HG03378 (cell line): Measurements from ENCODE around the gene PON2.

Experiments
- ATAC-seq: cut with Tn5 transposase; IDR thresholded peaks from one replicate; pipeline ENCODE4 v1.9.1; 2021; ENCODE audit warnings: mild to moderate bottlenecking, moderate library complexity; ENCODE audit not compliant: unreplicated experiment

Gene PON2

GRCh38 chr7:95446618-95447017, 11.8 kb upstream of the PON2 start:
- ATAC-seq, result no peak

GRCh38 chr7:95444796-95445195, 10.0 kb upstream of the PON2 start:
- no peak for ATAC-seq

DNA sequence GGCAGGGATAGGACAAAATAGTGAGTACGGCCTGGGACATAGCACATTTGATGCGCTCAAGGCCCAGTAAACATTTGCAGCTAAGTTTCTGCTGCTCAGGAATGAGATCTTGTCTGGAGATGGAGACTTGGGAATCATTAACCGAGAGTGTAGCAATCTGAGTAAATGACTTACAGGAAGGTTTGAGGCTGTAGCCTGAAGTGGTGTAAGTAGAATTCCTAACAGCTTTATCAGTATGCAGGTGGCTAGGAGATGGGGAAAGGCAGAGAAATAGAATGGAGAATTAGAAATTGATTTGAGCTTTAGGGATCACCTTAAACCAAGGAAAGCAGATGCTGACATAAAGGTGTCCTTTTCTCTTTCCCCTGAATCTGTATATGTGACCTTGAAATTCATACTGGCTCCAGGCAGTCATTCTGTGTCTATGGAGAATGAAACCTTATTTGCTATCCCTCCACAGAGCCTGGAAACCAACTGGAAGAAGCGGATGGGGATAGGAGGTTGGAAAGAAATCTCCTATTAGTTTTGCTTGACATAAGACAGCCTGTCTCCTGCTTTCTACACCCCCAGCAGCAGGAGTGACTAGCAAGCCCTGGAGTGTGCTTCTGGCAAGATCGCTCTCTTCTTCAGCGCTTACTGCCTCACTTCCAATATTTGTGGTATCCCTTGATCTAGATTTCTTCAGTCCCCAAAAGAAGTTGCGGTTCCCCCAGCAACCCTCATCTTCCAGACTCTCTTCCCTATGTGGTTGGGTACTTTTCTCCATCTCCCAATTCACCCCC, 6.4 kb upstream of the PON2 start:
- ATAC-seq, result no peak

- no peak for ATAC-seq
These were observed 5.7 kb upstream of the PON2 start for GRCh38 chr7:95440394-95441038.

GRCh38 chr7:95436407-95436806, 1.6 kb upstream of the PON2 start:
- no peak for ATAC-seq

DNA sequence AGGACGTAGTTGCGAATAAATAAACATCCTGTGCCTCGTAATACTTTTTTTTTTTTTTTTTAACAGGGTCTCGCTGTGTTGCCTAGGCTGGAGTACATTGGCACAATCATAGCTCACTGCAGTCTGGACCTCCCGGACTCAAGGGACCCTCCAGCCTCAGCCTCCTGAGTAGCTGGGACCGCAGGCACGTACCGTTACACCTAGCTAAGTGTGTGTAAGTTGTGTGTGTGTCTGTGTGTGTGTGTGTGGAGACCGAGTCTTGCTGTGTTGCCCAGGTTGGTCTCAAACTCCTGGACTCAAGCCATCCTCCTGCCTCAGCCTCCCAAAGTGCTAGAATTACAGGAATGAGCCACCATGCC, 573 bp upstream of the PON2 start:
- no peak for ATAC-seq

DNA sequence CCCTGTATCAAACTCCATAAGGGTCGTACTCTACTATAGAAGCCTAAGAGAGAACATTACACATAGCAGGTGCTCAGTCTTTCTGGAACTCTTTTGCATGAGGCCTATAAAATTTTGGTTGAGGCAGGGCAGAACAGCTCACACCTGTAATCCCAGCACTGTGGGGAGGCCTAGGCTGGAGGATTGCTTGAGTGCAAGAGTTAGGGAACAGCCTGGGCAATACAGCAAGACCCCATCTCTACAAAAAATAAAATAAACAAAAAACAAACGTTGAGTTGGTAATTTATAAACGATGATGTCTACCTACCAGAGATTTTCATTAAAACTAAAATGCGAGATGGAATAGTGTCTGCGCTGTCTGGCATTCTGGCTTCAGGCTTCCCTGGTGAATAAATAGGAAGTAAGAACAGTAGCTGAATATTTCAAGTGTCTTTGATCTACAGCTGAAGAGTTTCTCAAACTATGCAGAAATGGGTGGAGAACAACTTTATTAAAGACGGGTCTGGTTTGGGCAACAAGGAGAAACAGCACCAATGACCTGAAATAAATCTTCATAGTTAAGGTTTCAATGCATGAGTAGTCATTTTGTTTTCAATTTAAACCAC, 774 bp downstream of the PON2 start:
- ATAC-seq, result no peak

DNA sequence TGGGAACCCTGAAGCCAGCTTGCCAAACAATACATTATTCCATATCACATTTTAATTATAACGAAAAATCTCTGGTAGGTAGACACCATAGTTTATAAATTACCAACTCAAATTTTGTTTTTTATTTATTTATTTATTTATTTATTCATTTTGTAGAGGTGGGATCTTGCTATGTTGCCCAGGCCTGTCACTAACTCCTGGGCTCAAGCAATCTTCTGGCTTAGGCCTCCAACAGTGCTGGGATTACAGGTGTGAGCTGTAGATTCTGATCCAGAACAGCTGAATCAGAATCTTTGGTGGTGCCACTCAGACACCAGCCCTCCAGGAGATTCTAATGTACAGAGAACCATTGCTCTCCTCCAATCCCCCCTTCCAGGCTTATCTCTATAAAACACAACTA, 1.7 kb downstream of the PON2 start:
- ATAC-seq, result no peak

DNA sequence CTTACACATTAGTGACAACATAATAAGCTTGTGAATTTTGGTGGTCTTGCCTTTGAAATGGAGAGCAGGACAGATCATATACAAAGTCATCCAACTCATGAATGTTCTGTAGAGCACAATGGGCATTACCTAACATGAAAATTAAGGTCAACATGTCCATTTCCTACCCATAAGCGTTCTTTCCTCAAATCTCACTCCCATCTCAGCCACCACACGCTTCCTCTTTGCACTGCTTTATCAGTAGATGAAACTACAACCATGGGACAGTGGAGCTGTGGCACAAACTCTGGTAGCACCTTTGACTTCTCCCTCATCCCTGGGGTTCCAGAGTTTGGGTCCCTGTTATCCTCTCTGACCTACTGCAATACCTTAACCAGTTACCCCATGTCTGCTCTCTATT, 2.2 kb downstream of the PON2 start:
- ATAC-seq, result no peak

DNA sequence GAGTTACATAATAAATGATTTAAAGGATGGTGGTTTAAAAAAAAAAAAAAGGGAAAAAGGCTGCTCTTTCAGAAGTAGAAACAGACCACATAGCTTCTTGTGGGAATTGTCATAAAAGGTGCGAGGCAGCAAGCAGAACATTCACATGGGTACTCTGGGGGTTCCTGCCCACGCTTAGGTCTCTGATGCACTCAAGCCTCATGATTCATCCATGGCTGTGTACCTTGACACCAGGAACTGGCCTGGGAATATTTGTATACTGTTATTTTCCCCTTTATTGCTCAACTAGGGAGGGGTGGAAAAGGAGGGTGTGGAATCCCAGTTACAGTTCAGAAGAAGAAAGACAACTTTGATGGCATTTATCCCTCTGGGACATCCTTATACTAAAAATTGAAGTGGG, 4.0 kb downstream of the PON2 start:
- ATAC-seq, result no peak

DNA sequence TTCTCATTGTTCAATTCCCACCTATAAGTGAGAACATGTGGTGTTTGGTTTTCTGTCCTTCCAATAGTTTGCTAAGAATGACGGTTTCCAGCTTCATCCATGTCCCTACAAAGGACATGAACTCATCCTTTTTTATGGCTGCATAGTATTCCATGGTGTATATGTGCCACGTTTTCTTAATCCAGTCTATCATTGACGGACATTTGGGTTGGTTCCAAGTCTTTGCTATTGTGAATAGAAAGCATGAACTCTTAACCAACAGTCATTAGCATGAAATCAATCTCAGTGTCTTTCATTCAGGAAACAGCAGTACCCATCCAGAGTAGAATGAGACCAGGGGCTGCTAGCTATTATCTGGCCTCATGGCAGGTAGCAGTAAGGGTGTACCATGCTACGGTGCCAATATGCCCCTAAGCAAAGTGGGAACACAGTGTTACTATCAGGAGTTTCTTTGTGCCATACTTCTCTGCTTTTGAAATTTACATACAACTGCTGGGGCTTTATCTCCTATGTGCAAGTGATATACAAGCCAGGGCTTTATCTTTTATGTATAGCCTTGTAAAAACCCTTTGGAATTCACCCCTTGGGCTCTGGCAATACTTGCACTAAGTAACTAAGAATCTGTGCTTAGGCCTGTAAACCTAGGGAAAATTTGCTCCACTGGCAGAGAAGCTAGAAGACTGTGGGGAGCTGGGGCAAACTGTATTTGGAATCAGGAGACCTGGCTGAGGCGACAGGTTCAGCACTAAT, 5.4 kb downstream of the PON2 start:
- no peak for ATAC-seq

- no peak for ATAC-seq
These were observed 6.8 kb downstream of the PON2 start for GRCh38 chr7:95427914-95428516.

DNA sequence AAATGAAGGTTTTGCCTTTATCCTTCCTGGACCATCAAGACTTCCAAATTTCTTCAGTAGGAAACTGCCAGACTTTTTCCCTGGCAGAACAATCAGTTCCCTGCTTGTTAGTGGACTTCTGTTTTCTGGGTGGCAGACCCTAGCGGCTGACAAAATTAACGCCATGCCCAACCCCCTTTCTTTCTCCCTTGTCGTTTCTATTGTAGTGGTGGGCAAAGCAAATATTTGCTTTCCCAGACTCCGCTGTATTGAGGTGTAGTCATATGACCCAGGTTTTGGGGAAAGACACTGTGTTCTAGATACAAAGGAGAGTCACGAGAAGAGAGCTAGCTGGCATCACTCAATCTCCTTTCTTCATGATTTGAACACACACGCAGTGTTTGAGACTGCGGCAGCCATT, 7.7 kb downstream of the PON2 start:
- ATAC-seq, result no peak

DNA sequence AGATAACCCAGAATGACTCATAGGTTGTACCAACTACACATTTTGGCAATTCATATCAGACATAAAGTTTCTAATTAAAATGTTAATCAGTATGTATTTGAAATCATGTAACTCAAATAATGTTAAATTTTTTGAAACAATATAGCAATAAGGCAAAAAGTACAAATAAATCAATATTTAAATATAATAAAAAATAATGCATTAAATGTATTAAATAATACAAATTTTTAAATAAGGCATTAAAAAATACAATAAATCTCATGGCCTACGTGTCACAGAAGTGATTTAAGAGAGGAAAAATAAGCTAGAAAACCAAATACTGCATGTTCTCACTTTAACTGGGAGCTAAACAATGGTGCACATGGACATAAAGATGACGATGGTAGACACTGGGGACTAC, 9.1 kb downstream of the PON2 start:
- ATAC-seq, result no peak

GRCh38 chr7:95424716-95425115, 10.1 kb downstream of the PON2 start:
- ATAC-seq, result no peak

GRCh38 chr7:95421847-95422444, 12.9 kb downstream of the PON2 start:
- no peak for ATAC-seq

- no peak for ATAC-seq
These were observed 13.6 kb downstream of the PON2 start for GRCh38 chr7:95421000-95421846.

DNA sequence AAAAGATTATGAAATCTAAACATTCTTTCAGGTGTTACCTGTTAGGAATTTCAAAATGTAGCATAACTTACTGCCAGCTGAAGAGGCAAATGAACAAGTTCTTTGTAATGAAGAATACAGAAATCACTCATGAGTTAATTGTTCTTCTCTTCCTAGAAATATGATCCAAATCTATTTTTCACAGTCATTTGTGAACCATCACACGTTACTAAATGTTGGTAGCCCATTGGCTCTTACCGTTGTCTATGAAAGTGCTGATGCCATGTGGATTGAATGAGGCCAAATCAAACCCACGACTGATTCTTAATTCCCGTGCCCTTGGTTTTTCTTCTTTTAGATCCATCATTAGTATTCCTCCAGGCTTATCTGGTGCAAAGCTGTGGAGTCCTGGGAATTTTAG, 22.8 kb downstream of the PON2 start:
- ATAC-seq, result no peak

GRCh38 chr7:95411666-95412065, 23.2 kb downstream of the PON2 start:
- no peak for ATAC-seq

- ATAC-seq, result no peak
These were observed 23.8 kb downstream of the PON2 start for GRCh38 chr7:95411036-95411435.
